HG03064 (cell line): ENCODE results near the gene IL31RA.

Source experiments
- ATAC-seq: cut with Tn5 transposase; IDR thresholded peaks from one replicate; pipeline ENCODE4 v1.9.1; 2021; ENCODE audit warnings: low read depth; ENCODE audit not compliant: unreplicated experiment

IL31RA gene

GRCh38 chr5:55858104-55858503, 6.9 kb downstream of the IL31RA start:
- ATAC-seq, result no peak

GRCh38 chr5:55860288-55860687, 9.1 kb downstream of the IL31RA start:
- ATAC-seq, result no peak

- no peak for ATAC-seq
Observed at GRCh38 chr5:55860709-55861108, 9.6 kb downstream of the IL31RA start.

GRCh38 chr5:55864606-55865541, 13.7 kb downstream of the IL31RA start:
- no peak for ATAC-seq

GRCh38 chr5:55865831-55866230, 14.7 kb downstream of the IL31RA start:
- no peak for ATAC-seq

- no peak for ATAC-seq
Observed at GRCh38 chr5:55866485-55866884, 15.3 kb downstream of the IL31RA start.

- ATAC-seq, result no peak
Observed at GRCh38 chr5:55866934-55867333, 15.8 kb downstream of the IL31RA start.

GRCh38 chr5:55868846-55869245, 17.7 kb downstream of the IL31RA start:
- ATAC-seq, result no peak

- ATAC-seq, result no peak
Observed at GRCh38 chr5:55869847-55870246, 18.7 kb downstream of the IL31RA start.

- no peak for ATAC-seq
Observed at GRCh38 chr5:55873234-55873633, 22.1 kb downstream of the IL31RA start.

- ATAC-seq, result no peak
Observed at GRCh38 chr5:55877655-55878054, 26.5 kb downstream of the IL31RA start.

- no peak for ATAC-seq
Observed at GRCh38 chr5:55880453-55880852, 29.3 kb downstream of the IL31RA start.

GRCh38 chr5:55885359-55885758, 34.2 kb downstream of the IL31RA start:
- no peak for ATAC-seq

GRCh38 chr5:55888205-55888604, 37.0 kb downstream of the IL31RA start:
- ATAC-seq, result no peak

- ATAC-seq, result no peak
Observed at GRCh38 chr5:55892479-55892878, 41.3 kb downstream of the IL31RA start.

GRCh38 chr5:55894135-55894534, 43.0 kb downstream of the IL31RA start:
- ATAC-seq, result no peak

GRCh38 chr5:55895346-55895745, 44.2 kb downstream of the IL31RA start:
- no peak for ATAC-seq

- no peak for ATAC-seq
Observed at GRCh38 chr5:55896238-55896637, 45.1 kb downstream of the IL31RA start.

GRCh38 chr5:55896663-55897062, 45.5 kb downstream of the IL31RA start:
- no peak for ATAC-seq

GRCh38 chr5:55897206-55897894, 46.2 kb downstream of the IL31RA start:
- ATAC-seq, result no peak

GRCh38 chr5:55897905-55898304, 46.7 kb downstream of the IL31RA start:
- ATAC-seq, result no peak

- ATAC-seq, result no peak
Observed at GRCh38 chr5:55899344-55899743, 48.2 kb downstream of the IL31RA start.
